GM18873 (cell line): Measurements from ENCODE around the gene FBLN2.

Experiments used
- ATAC-seq: cut with Tn5 transposase; IDR thresholded peaks from one replicate; pipeline ENCODE4 v1.9.1; 2021; ENCODE audit warnings: mild to moderate bottlenecking, moderate library complexity, moderate number of reproducible peaks; ENCODE audit not compliant: unreplicated experiment, low FRiP score

The FBLN2 gene

DNA sequence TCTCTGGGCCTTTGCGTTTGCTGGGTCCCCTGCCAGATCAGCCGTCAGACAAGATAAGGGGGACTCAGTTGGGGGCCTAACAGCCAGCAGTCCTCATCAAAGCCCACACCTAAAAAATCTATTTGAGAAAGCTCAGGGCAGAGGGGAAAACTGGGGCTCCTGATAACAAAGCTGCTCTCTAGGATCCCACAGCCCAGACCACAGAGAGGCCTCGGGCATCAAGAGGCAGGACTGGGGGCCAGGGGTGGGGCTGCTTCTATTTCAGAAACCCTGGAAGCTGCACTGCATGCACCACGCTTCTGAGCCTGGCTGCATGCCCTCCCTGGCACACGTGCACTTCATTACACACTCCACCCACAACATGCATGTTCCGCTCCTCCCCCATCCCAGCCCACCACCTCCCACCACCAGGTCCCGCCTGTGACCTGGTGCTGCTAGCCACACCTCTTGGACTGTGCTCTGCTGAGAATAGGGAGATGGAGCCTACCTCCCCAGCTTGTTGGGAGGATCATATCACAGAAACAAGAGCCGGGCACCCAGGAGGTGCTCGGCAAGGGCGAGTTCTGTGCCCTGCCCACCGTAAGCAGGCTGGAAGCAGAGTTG lies 26.6 kb downstream of the FBLN2 start:
- ATAC-seq = no peak

DNA sequence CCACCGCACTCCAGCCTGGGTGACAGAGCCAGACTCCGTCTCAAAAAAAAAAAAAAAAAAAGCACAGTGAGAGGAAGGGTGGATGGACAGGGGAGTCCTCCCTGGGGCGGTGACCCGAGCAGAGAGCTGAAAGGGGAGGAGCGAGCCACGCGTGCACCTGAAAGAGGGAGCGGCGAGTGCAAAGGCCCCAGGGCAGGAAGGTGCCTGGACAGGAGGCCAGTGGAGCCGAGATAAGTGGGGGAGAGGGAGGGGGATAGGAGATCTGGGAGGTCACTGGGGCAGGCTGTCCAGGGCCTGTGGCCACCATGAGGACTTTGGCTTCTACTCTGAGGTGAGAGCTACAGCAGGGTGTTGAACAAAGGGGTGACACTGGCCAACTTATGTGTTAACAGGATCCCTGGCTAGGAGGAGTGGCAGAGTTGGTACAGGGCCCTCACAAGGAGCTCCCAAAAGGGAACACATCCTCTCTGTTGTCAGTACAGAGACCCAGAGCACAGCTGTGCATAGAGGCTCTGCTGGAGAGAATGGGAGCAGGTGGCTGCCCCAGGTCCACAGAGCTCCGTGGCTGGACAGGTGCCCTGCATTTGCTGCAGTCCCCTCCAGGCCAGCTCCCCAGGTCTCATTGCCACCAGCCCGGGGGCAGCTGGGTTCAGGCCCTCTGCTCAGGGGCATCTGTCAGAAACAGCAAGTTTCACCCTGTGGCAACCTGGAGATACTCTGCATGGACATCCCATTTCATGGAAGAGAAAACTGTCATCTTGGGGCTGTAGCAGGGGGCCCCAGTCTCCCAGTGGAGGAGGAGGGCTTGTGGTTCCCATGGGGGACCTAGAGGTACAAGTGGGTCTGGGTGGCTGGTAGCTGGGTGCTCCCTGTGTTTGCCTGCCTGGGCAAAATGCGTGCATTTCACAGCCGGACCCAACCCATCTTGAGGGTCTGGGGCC lies 28.5 kb downstream of the FBLN2 start:
- ATAC-seq = no peak

DNA sequence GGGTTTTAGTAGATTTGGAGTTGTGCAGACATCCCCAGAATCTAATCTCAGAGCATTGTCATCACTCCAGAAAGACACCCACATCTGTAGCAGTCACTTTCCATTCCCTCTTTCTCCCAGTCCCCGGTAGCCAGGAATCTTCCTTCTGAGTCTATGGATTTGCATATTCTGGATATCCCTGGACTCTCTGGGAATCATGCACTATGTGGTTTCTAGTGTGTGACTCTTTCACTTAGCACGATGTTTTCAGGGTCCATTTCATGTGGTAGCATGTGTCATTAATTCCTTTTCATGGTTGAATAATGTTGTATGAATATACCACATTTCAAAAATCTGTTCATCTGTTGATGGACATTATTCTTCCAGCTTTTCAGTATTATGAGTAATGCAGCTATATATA lies 29.3 kb downstream of the FBLN2 start:
- ATAC-seq = no peak

DNA sequence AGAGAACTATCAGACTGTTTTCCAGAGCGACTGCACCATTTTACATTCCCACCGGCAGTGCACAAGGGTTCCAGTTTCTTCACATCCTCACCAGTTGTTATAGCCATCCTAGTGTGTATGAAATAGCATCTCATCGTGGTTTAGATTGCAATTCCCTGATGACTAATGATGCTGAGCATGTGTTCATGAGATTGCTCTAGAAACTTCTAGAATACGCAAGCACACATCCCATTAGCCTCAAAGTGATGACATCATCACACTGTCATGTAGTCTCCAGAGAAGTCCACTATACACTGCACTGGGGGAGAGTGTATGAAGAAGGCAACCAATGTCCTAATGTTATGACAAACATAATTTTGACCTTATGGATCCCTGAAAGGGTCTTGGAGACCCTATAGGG lies 30.1 kb downstream of the FBLN2 start:
- no peak for ATAC-seq

DNA sequence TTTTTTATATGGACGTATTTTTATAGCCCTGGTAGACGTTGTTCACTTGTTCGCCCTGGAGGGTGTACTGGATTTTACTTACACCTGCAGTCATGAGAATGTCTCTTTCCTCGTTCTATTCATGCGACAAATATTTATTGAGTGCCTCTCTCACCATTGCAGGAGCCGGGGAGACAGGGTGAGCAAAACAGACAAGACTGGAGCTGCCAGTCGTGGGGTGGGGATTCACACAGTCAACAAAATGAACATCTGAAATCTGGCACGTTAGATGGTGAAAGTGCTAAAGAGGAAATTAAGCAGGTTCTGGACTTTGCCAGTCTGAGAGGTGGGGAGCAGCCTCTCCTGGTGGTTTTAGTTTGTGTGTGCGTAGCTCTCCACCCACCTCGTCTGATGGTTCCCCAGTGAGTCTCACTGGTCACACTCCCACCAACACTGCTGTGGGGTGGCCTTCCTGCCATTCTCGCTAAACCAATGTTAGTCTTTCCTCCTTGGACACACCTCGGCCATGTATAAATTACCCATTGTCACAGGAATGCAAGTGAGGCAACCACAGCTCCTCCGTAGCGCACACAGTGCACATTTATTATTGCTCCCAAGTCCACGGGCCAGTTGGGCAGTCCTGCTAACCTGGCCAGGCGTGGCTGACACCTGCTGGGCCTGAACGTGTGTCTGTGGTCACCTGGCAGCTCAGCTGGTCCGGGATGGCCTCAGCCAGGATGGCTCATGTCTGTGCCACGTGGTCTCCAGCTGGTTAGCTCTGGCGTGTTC lies 31.5 kb downstream of the FBLN2 start:
- ATAC-seq = no peak

DNA sequence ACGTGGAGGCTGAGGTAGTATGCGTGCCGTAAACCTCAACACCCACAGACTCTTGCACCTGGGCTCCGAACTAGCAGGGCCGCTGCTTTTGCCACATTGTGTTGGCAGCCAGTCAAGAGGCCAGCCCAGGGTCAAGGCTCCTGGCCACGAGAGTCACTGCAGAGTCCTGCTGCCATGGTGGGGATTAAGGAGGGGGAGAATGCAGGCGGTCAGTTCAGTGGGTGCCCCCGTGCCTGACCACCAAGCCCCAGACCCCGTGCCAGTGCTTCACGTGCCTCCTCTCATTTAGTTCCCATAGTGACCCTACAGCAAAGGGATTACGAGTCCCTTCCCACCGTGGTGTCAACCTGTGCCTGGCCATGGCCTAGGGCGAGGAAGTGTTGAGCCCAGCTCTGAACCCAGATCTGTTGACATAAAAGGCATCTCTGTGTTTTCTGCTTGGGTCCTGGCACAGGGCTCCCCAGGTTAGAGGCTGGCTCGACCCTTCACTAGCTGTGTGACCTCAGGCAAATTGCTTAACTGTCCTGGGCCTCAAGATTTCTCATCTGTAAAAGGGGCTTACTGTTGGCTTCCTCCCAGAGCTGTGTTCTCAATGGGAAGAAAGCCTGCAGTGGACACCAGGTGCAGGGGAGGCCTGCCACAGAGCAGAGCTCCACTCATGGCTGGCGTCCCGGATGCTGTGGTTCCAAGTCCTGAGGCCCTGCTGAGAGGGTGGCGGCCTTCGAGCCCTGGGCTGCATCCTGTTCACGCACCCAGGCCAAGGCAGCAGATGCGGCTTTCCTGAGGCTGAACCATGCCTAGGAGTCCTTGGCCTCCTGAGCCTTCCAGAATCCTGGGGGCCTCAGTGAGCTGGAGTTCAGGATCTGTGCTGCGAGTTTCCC lies 32.8 kb downstream of the FBLN2 start:
- ATAC-seq = no peak

DNA sequence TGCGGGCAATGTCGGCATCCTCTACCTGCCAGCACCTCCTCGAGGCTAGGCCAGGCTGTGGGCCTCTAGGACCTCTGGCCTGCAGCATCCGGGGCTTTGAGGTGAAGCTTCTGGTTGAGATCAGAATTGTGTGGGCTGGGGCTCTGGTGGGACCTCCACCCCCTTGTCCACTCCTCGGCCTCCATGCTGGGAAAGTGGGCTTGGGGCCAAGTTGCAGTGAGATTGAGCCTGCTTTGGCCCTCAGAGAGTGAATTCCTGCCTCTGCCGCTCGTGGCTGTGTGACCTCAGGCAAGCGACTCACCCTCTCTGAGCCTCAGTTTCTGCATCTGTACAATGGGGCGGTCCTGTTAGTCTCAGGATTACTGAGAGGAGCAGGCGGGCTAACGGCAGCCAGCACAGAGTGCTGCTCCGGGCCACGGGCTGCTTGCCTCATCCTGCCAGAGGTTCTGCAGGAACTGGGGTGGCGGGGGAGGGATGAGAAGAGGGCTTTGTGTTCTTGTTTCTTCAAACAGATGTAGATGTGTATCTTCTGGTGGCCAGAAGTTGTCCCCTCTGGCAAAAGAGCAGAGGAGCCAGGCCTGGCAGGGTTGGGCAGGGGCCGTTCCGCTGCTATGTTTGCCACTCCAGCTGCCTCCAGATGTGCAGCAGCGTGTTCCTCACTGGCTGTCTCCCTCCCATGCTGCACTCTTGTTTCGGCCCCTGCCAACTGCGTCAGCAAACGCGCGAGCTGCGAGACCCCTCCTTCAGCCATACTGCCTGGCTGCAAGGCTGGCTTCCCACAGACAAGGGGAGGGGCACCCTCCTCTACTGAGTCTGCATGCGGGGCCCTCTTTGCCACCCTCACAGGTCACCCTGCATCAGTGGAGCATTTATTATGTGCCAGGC lies 33.7 kb downstream of the FBLN2 start:
- ATAC-seq = no peak

DNA sequence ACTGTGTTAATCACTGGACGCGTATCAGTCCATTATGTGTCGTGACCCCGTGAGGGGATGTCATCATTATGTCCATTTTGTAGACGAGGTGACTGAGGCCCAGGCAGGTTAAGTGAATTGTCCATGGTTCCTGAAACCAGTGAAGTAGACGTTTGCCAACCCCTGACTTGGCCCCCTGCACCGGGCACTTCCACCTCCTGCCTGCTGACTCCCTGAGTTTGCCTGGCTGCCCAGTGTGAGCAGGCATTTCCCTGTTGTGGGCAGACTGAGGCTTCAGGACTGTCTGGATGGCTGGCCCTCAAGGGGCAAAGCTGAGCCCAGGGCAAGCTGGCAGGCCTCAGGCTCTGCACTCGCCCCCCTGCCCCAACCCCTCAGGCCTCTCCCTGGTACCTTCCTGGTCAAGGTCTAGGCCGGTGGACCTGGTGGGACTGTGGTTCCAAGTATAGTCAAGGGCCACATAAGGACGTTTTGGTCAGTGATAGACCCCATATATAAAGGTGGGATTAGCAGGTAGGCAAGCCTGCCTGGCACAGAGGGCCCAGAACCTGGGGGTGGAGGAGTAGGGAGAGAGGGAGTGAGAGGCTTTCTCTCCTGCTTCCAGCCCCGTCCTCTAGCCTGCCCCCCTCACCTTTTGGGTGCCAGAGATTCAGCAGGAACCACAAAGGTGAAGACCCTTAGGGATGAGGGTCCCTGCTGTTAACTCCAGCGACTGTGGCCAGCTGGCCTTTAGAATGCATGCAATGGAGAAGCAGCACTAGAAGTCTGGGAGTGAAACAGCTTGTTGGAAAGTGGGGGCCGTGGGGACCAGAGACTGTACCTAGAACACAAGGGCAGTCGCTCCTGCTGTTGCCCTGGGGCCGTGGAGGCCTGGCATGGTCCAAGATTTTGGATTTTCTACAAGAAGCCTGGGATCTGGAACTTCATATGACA lies 34.6 kb downstream of the FBLN2 start:
- ATAC-seq = no peak

DNA sequence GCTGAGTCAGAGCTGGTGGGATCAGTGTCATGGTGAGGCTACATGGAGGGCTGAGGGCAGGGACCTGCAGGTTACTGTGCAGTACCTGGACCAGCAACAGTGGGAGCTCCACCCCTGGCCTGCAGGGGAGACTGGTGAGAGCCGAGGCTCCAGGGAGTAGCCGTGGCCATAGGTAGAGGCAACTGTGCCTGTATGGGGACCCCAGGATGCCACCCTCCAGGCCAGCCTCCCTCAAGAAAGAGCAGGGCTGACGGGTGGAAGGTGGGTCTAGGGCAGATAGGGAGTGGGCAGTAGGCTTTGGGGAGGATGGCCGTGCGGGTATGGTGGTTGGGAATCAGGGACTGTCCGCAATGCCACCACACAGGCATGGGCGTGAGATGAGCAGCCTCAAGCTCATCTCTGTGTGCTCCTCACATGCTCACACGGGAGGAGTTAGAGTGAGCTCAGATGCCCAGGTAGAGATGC lies 35.5 kb downstream of the FBLN2 start:
- no peak for ATAC-seq

DNA sequence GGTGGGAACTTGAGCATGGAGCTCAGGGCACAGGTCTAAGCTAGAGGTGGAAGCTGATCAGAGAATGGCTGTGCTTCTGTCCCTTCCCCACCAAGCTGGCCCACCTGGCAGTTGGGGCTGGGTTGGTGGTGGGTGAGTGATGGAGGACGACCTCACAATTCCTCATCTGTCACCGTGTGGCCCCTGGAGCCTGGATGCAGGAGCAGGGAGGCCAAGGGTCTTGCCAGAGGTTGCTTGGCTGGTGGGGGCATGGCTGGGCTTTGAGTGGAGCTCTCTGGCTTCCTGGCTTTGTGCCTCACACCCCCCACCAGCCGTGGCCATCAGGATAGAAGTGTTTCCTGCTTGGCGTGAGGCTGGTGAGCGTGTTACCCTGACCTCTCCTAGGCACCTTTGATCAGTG lies 36.0 kb downstream of the FBLN2 start:
- ATAC-seq = no peak

DNA sequence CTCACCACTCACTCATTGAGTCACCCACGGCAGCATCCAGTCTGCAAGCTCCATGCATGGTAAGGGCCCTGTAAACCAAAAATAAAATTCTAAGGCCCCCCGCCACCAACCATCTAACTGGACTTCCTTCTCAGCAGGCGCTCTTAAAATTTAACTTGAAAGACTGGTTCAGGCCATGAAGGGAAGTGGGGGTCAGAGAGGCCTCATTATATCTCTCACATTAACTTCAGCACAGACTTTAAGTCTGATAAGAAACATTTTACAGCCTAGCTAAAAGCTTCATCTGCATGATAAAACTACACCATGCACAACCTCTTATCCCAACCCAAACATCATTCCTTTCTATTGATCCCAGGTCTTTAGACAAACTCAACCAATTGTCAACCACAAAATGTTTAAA lies 38.5 kb downstream of the FBLN2 start:
- ATAC-seq = no peak

DNA sequence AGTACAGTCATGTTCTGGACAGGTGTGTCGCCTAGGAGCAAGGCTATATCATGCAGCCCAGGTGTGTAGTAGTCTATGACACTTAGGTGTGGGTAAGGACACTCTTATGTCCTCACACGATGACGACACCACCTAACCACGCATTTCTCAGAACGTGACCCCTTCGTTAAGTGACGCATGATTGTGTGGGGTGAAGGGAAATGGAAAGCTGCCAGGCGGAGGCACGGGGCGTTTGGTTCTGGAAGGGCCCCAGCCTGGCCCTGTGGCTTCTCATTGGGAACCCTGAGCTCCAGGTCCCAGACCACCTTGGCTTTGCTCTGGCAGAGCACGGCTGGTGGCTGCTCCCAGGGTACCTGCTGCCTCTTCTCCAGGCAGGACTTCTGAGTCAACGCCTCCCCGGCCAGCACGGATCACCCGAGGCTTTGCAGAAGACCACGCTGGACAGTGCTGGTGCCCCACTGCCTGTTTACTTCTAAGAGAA lies 39.3 kb downstream of the FBLN2 start:
- ATAC-seq = no peak

DNA sequence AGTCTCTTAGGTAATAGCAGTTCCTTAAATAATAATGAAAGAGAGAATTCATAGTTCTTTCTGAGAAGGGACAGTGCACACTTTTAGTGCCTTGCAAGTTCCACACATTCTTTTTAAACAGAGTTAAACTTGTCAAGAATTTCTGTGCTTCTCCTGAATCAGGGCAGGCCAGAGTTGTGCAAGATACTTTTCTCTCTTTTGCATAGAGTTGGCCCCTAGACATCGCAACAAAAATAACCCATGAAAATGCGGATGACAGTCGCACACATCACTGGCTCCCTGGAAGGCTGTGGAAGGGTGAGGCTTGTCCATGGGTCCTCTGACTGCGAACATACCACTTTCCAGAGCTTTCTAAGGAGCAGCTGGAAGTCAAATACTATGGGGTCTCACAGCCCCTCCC lies 40.1 kb downstream of the FBLN2 start:
- no peak for ATAC-seq

DNA sequence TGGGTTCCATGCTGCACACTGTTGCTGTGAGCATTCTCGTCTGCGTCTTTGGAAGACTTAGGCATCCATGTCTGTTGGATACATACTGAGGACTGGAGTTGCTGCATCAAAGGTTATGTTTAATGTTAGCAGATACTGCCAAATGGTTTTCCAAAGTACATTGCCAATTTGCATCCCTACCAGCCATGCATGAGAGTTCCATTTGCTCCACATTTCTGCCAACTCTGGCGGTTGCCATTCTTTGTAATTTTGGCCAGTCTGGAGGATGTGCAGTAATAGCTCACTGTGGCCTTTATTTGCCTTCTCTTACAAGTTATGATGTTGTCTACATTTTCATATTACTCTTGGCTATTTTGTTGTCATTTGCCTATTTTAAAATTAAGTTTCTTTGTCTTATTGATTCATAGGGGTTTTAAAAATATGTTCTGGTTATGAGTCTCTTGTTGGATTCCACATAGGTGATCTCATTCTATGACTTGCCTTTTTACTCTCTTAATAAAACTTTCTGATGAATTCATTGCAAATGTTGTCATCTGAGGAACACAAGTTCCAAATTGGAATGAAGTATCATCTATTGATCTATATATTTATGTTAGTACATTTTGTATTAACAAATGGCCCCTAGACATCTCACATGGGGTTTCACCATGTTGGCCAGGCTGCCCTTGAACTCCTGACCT lies 42.1 kb downstream of the FBLN2 start:
- ATAC-seq = no peak

DNA sequence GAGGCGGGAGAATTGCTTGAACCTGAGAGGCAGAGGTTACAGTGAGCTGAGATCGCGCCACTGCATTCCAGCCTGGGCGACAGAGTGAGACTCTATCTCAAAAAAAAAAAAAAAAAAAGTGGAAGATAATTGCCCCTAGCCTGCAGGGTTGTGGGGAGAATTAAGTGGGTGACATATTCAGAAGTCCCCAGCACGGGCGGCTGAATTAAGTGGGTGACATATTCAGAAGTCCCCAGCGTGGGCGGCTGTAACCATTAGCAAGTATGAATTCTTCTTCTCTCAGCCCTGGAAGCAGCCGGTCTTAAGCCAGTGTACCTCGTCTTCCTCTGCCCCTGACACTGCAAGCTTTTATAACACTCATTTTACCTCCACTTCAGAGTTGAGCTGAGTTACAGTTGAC lies 44.7 kb downstream of the FBLN2 start:
- ATAC-seq = no peak

DNA sequence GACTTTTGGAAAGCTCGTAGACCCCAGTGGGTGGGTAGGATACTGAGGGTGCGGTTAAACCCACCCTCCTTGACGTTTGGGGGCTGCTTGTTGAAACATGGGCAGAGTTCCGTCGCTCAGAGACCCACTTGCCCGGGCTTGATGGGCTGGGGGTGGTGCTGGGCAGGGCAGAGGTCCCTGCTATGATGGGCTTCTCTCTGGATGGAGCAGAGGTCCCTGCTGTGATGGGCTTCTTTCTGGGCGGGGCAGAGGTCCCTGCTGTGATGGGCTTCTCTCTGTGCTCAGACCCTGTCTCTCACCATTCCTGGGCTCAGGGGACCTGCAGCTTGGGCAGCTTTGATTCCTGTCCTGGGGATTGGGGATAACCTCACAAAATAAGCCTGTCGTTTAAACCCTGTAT lies 45.2 kb downstream of the FBLN2 start:
- no peak for ATAC-seq

DNA sequence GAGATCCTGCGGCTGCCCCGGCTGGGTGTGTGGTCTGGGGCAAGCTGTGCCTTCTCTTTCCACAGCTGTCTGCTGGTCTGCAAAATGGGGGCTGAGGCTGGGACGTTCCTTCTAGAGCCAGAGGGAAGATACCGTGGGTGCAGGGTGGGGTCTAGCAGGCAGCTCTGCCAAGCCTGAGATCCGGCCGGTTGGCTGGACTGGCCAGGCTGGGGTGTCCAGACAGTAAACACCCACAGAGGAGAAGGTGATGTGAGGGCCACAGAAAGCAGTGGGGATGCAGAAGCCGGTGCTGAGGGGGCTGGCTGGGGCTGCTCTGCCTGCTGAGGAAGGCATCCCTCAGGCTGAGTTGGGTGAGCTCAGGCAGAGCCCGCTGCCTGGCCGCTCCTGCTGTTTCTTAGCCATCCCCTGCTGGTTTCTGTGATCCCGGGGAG lies 46.1 kb downstream of the FBLN2 start:
- no peak for ATAC-seq
